Caki2 (cell line): Measurements from ENCODE around the gene ULK3. TPM values are rescaled to one million over a fixed set of nuclear protein-coding genes. Genes with fewer than 3 reads are reported as not detected.
"Not testable (repeated sequence)": the region's sequence is repeated elsewhere in the genome, so short reads cannot be mapped to it uniquely, and the experiment has no call there.

Experiments used
- DNase-seq: peaks from one replicate; pipeline ENCODE4 v3.0.0-alpha.2; 2015; ENCODE audit warnings: low read depth
- in situ Hi-C: cut with HindIII; loops from 2 replicates; pipeline ENCODE4 v1.10.0; 2016; ENCODE audit warnings: low sequenced_read_pairs, low pct_unique_long_range_greater_than_20kb, mixed read lengths
- total RNA-seq: library from RNA; depleted of rRNA; stranded (reverse); fragments of >200 nt; shearing (Covaris generic); gene quantifications from 2 replicates; pipeline ENCODE4 v1.2.3, GENCODE V29; 2014; ENCODE audit warnings: low replicate concordance; rRNA removed

The ULK3 gene, protein sequence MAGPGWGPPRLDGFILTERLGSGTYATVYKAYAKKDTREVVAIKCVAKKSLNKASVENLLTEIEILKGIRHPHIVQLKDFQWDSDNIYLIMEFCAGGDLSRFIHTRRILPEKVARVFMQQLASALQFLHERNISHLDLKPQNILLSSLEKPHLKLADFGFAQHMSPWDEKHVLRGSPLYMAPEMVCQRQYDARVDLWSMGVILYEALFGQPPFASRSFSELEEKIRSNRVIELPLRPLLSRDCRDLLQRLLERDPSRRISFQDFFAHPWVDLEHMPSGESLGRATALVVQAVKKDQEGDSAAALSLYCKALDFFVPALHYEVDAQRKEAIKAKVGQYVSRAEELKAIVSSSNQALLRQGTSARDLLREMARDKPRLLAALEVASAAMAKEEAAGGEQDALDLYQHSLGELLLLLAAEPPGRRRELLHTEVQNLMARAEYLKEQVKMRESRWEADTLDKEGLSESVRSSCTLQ
- total RNA-seq = 16.0 and 30.4 TPM in 2 replicates

DNA sequence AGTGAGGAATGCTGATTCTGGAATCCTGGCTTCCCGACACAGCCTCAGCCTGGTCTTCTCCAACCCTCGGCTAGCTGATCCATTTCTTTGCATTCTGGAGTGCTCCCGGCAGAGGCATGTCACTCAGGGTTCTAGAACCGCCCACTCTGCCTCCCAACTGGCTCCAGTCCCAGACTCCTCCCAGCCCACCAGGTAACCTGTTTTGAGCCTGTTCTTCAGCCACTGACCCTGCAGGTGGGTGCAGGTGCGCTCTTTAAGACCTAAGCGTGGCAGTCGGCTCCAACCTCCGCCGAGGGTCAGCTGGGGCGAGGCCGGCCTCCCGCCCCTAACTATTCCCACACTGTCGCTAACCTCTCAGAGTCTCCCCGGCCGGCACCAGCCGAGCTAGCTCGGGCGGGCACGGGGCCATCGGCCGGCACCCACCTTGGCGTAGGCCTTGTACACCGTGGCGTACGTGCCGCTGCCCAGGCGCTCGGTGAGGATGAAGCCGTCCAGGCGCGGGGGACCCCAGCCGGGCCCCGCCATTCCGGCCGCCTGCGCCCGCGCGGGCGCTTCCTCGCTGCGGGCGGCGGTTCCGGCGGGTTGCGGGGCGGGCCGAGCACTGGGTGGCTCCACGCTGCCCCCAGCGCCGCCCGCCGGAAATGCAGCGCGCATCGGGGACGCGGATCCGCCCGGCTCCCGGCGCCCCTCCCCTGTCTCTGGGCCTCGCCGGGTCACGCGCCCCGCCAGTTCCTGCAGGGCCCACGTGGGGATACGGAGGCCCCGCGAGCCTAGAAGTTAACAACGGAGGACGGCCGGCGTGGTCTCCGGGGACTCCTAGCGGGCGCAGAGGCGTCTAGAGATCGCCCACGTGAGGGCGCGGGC lies at the start of gene ULK3:
Gene ULK3, minus strand, starts transcription at position 576 of the 864 bp plus-strand sequence. Its CDS starts 51 bp downstream, at position 525.
- peak; percentile 88 for DNase-seq
- in situ Hi-C loops = no loop called here

DNA sequence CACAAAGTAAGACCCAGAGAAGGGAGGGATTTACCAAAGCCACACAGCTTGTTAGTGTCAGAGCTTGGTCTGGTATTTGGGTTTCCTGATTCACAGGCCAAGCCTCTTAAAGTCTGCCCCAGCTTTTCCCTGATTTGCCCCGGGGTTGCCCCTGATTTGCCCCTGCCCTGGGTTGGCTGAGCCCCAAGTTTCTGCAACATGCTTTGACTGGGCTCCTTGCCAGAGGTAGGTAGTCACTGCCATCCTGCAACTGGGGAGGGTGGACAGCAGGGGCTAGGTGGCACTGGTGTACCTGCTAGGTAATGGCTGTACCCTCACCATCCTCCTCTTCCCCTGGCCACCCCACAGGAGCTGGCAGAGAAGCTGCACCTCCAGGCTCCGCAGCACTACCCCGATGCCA lies 49.4 kb upstream of the ULK3 start:
- DNase-seq = no peak
- in situ Hi-C loops = no loop called here

DNA sequence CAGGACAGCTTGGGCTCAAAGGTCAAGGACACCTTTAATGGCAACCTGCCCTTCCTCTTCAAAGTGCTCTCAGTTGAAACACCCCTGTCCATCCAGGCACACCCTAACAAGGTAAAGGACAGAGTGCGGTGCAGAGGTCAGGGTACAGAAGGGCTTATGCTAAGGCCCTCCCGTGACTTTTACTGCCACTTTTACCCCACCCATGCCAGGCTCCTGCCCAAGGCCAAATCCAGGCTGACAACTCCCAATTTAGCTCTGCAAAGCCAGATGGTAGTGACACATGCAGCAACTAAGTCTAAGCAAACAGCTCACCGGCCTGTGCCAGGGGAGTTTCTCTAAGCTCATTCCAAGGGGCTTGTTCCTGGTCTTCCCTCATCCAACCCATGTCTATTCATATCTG lies 48.5 kb upstream of the ULK3 start:
- DNase-seq = no peak
- in situ Hi-C loops = no loop called here

DNA sequence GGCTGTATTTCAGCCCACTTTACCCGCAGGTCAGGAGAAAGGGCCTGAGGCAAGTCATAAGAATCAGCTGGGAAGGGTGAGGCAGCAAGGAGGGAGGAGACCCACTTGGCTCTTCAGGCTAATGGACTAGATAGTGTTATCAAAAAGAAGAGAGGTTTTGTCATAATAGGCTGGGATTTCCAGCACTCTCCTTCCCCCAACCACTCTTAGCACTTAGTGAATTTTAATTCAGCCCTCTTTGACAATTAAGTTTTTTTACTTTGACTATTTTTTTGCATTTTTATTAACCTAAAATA lies 47.7 kb upstream of the ULK3 start:
- in situ Hi-C loops = no loop called here
- DNase-seq = no peak

DNA sequence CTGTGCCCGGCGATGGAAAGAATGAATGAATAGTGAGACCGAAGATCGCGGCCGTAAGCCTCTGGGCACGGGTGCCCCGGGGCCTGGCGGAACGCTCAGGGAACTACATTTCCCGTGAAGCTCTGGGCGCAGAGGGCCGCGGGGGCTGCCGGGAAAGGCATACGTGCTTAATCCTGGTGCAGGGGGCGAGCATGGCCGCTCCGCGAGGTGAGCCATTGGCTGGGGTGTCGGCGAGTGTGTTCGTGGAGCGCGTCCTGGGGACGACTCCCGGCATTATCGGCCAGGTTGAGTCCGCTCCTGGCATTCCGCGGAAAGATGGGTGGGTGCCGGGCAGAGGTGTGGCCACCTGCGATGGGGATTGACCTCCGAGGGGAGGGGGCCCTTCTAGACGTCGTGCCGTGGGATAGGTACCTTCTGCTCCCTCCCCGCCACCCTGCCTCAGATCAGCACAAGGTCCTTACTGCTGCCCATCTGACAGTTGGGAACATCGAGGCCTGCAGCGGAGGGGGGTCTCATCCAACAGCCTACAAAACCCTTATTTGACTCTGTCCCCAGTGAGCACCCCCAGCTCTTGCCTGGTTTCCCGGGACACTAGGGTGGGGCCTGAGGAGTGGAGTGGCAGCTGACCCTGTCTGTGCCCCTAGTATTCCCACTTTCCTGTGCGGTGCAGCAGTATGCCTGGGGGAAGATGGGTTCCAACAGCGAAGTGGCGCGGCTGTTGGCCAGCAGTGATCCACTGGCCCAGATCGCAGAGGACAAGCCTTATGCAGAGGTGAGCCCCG lies 47.1 kb upstream of the ULK3 start, which contains the start of gene MPI:
Gene MPI, plus strand, starts transcription at position 160 of the 782 bp plus-strand sequence. Its CDS starts 32 bp downstream, at position 192.
- peak; percentile 74 for DNase-seq
- in situ Hi-C loops = no loop called here

DNA sequence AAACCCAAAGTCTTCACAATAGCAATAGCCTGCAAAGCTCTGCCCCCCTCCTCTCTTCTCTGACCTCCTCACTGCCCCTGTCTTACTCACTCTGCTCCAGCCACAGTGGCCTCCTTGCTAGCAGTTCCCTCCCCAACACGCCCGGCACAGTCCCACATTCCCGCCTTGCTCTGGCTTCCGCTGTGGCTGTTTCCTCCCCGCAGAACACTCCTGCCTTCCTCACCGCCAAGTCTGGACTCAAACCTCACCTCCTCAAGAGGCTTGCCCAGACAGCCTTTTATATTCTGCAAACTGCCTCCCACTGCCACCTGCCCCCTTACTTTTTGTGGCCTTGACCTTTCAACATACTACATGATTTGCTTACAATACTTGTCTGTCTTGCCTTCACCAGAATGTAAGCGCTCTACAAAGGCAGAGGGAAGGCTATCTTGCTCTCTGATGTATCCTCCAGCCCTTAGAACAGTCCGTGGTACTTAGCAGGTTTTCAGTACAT lies 46.5 kb upstream of the ULK3 start:
- in situ Hi-C loops = no loop called here
- no peak for DNase-seq

DNA sequence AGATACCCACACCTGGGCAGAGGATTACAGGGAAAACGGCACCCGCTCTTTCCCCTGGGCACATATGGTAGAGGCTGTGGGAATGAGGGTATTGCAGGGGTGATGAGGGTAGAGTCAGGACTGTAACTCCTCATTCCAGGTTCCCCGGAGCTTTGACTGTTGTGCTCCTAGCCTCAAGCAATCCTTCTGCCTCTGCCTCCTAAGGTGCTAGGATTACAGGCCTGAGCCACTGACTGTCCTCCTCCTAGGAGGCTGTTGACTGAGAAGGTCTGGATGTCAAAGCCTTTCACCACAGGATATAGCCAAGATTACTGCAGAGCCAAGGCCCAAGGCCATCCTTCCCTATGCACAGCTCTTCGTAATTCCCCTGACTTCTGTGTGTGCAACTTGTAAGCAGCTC lies 45.8 kb upstream of the ULK3 start:
- in situ Hi-C loops = no loop called here
- no peak for DNase-seq

DNA sequence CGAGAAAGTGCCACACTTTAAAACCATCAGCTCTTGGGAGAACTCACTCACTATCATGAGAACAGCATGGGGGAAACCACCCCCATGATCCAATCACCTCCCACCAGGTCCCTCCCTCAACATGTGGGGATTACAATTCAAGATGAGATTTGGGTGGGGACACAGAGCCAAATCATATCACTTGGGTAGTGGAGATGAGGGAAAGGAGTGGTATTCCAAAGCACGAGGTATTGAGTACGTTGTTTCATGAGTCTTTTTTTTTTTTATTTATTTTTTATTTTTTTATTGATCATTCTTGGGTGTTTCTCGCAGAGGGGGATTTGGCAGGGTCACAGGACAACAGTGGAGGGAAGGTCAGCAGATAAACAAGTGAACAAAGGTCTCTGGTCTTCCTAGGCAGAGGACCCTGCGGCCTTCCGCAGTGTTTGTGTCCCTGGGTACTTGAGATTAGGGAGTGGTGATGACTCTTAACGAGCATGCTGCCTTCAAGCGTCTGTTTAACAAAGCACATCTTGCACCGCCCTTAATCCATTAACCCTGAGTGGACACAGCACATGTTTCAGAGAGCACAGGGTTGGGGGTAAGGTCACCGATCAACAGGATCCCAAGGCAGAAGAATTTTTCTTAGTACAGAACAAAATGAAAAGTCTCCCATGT lies 44.7 kb upstream of the ULK3 start:
- in situ Hi-C loops, DNase-seq: not testable (repeated sequence)

DNA sequence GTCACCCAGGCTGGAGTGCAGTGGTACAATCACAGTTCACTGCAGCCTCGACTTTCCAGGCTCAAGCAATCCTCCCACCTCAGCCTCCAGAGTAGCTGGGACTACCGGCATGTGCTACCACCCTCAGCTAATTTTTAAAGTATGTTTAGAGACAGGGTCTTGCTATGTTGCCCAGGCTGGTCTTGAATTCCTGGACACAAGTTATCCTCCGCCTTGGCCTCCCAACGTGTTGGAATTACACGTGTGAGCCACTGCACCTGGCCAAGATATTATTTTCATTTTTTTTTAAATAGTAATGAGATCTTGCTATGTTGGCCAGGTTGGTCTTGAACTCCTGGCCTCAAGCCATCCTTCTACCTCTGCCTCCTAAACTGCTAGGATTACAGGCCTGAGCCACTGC lies 42.5 kb upstream of the ULK3 start:
- in situ Hi-C loops = no loop called here
- DNase-seq = no peak

DNA sequence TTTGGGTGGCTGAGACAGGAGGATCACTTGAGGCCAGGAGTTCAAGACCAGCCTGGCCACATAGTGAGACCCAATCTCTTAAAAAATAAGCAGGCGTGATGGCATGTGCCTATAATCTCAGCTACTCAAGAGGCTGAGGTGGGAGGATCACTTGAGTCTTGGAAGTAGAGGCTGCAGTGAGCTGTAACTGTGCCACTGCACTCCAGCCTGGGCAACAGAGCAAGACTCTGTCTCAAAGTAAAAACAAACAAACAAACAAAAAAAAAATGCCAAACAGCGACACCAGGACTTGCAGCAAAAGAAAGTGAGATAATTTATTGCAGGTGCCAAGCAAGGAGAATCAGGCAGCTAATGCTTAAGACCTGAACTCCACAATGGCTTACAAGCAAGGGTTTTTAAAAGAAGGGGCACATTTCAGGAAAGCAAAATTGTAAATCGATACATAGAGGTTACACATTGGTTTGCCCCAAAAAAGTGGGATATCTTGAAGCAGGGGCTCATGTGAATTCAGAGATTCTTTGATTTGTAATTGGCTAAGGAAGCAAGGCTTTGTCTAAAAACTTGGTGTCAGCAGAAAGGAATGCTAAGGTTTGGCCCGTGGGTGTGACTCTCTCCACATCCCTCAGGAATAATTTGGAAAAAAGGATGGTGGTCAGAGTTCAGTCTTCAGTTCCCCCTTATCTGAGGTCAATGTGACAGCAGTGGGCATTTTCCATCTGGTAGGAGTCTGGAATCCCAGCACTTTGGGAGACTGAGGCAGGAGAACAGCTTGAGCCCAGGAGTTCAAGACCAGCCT lies 41.7 kb upstream of the ULK3 start:
- in situ Hi-C loops = no loop called here
- no peak for DNase-seq

DNA sequence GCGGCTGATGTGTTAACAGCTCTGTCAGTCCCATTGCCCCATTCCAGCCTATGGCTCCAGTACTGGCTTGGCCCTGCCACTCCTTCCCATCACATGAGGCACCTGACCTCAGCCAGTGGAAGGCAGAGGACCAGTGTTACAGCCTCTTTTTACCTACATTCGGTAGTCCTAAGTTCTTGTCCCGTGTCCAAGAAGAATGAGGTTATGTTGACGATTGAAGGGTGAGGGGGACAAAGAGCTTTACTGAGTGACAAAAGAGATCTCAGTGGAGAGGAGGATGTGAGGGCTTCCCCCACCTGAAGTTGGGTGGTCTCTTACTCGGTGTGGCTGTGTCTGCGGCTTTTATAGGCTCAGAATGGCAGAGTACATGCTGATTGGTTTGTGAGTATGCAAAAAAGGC lies 39.6 kb upstream of the ULK3 start:
- no peak for DNase-seq
- in situ Hi-C loops = no loop called here

DNA sequence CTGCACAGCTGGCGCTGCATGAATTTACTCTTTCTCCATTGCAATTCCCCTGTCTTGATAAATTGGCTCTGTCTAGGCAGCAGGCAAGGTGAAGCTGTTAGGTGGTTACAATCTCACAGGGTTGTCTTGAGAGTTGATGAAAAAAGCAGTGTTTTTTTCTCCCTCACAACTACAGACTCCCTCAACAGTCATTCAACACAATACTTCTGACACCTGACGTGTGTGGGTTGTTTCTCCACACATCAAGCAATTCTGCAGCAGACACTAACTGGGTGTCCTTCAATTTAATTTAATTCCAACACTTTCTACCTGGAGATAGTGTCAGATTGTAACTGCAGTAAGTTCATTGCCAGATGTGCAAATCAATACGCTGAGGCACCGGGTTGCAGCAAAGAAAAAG lies 35.3 kb upstream of the ULK3 start:
- no peak for DNase-seq
- in situ Hi-C loops = no loop called here

DNA sequence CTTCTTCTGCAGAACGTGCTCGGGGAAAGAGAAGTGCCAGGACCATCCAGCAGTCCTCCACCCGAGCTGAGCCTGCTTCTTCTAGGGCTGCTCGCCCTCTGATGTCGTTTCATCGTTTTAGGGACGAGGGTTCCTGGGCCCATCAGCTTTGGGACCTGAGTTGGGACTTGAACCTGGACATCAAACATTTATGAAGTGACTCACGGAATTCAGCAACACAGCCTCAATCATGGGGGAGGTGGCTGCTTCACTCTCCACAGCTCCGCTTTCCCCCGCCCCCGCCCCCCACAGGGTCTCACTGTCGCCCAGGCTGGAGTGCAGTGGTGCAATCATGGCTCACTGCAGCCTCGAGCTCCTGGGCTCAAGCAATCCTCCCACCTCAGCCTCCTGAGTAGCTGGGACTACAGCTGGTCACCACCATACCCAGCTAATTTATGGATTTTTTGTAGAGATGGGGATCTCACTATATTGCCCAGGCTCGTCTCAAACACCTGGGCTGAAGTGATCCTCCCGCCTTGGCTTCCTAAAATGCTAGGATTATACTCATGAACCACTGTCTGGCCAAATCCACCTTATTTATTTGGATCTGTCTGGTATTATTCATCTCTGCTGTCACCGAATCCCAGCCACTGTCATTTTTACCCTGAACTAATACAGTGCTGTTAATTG lies 30.9 kb upstream of the ULK3 start:
- DNase-seq = no peak
- in situ Hi-C loops = no loop called here

DNA sequence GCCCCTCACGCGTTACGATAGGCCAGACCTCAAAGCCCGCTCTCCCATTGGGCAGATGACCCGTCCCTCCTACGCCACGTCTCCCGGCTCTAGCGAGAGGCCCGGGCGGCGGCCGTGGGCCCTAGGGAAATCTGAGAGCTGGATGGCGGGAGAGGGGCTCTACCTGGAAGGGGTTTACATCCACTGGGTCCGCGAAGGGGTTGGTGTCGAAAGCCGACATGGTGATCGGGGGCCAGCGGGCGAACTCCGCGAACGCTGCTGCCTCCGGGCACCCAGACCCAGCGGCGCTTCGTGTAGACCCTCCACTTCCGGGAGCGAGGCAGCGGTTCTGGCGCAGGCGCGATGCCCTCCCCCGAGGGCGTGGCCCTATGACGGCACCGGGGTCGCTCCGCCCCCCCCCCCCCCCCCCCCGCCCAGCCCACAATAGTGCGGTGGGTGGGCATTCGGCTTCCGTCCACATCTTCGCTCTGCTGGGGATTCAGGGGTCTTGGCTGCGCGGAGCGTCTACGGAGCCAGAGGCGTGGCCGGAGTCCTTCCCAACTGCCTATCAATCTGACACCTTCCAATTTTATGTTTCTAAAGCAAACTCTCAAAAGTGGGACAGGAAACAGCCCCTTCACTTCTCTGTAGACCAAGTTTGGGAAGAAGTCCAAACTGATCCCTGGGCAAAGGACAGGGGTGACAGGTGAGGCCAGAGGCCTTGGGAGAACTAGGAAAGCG lies 30.2 kb upstream of the ULK3 start, which contains the start of gene SCAMP2:
Gene SCAMP2, minus strand, starts transcription at position 330 of the 720 bp plus-strand sequence. Its CDS starts 110 bp downstream, at position 220.
- peak; percentile 94 for DNase-seq
- in situ Hi-C loops = no loop called here

DNA sequence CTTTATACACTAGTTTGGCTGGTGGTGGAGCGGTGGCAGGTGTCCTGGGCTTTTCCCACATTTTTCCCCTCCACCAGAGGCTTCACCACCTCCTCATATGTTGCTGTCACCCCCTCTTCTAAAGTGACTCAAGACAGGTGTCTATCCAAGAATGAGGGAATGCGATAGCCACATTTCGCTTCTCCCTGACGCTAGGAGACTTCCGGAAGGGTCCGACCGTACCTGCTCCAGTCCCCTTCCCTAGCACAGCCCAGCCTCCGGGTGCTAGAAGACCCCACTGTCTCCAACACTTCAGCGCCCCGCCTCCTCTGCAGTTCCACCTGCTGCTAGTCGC lies 29.7 kb upstream of the ULK3 start:
- no peak for DNase-seq
- in situ Hi-C loops = no loop called here
